Activated CD4-positive, alpha-beta T cell treated with anti-CD3 and anti-CD28 coated beads, Interleukin-2, amount 50 U/mL, for 1 hour (primary cell): ENCODE measurements around the gene LINC01488.

ENCODE experiments used
- DNase-seq: peaks from one replicate; pipeline ENCODE4 v3.0.0-alpha.2; 2020

The LINC01488 gene

DNA sequence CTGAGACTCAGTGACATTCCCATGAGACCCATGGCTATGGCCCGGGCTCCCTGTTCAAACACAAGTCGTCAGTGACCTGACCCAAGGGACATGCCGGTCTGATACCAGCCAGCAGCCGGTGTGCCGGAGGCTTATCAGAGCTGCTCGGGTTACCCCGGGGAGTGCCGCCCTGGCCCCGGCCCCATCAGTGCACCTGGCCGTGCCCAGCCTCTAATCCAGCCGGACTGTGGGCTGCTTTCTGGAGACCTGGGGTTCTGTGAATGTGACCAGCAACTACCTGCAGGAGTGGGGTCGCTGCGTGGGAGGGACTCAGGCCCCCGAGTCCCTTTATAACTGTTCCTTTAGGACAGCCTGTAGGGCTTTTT, 52.7 kb downstream of the LINC01488 start:
- DNase-seq: no peak

GRCh38 chr11:69535908-69536307, 54.4 kb downstream of the LINC01488 start:
- no peak for DNase-seq

DNA sequence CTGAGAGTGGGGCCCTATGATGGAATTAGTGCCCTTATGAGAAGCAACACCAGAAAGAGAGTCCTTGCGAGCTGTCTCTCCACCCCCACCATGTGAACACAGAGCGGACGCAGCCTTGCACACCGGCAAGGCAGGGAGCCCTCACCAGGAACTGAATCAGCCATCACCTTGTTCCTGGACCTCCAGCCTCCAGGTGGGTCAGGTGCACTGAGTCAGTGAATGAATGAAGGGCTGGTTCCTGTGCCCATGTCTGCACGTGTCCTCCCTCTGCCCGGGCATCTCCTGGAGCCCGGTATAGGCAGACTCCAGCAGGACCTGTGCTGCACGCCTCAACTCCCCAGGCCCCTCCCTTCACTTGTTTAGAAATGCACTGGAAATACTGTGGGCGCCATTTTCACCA, 54.9 kb downstream of the LINC01488 start:
- no peak for DNase-seq

DNA sequence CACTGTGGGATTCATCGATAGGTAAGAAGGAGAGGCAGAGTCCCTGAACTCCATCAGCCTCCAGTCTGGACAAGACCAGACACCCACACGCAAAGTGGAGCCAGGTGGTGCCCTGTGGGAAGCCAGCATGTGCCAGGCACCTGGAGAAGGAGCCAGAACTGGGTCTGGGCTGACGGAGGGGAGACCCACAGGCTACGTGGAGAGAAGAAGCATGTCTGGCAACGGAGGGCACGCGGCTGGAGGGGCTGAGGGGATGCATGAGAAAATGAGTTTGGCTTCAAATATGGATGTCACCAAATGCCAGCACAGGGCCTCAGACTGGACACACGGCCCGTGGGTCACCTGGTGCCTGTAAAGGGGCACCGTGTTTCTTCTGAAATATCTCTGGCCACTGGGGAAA, 55.7 kb downstream of the LINC01488 start:
- no peak for DNase-seq

- DNase-seq: no peak
Measured at GRCh38 chr11:69537855-69538640, 56.6 kb downstream of the LINC01488 start.

- no peak for DNase-seq
Measured at GRCh38 chr11:69538854-69539253, 57.4 kb downstream of the LINC01488 start.

DNA sequence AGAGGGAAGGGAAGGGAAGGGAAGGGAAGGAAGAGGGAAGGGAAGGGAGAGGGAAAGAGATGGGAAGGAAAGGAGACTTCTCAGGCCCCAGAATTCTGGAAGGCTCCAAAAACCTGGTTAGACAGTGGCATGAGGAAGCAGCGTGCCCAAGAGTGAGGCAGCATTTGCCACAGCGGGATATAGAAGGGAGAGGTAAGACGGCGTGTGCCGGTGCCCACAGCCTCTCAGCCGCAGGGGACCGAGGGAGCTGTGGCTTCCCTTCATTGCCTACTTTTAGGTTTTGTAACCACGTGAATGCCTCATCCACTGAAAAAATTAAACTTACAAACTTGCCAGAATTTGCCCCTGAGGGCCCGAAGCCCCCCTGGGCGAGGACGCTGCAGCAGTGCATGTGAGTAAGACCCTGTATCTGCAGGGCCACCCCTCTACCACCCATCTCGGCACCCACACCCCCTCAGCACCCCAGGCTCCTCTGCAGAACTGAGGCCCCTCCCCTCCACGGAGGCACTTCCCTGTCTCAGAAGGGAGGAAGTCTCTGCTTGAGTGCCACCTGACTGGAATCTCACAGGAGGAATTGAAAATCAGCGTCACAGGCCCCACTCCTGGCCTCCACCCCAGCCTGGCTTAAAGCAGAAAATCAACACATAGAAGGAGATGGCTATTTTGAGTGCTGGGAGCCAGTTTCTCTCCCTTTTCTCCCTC, 58.1 kb downstream of the LINC01488 start:
- DNase-seq: no peak

DNA sequence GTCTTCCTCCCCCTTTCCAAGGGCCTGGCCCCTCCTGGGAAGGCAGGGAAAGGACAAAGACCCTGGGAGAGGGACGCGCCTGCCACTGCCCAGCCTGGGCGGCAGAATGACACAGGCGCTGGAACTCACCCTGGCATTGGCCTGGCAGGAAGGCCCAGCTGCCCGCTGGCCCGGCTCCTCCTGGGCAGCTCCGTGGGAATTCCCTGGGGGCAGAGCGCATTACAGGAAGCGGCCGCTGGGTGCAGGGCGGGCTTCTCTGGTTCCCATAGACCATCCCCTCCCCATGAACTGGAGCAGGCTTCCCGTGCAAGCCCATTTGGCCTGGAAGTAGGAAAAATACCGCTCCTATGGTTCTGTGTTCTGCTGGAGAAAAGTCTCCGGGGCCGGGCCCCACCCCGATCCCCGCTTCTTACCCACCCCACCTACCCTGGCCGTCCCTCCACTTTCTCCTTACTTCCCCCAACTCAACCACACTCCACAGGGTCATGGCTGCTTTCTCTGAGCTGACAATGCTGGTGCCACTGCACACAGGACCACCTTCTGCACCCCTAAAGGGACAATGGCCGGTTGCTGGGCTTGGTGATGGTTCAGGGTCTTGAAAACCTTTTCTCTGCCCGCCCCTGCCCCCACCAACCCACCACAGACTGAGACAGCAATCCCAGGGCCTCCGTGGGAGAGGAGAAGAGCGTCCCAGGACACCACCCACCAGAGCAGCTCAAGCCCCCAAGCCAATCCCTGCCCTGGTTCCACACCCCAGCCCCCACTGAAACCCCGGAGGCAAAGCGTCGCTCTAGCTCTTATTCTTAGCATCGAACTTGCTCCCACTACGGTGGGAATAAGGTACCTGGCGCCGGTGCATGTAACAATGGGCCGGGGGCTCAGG, 58.9 kb downstream of the LINC01488 start:
- no peak for DNase-seq

- no peak for DNase-seq
Measured at GRCh38 chr11:69541001-69541285, 59.5 kb downstream of the LINC01488 start.

- DNase-seq: no peak
Measured at GRCh38 chr11:69541501-69542313, 60.2 kb downstream of the LINC01488 start.

GRCh38 chr11:69542314-69543168, 61.1 kb downstream of the LINC01488 start:
- no peak for DNase-seq
